ENCODE measurements around the gene AK6.
"Not testable (repeated sequence)": the region's sequence is repeated elsewhere in the genome, so short reads cannot be mapped to it uniquely, and the experiment has no call there.

The AK6 gene

GRCh38 chr5:69364414-69364813 is 4.9 kb downstream of the AK6 start:
- H3K9me3 Mint-ChIP-seq: no peaks in the 10 kb centered on the region
- H3K4me3 Mint-ChIP-seq: no peak overlapping the region
- no peak overlapping the region for H3K27ac Mint-ChIP-seq
- peaks cover 96% of the 10 kb centered on the region for H3K36me3 Mint-ChIP-seq
- ATAC-seq (no peak), DNase-seq (ENCODE audit: low spot score in 2 of 2) (no peak)
- peaks cover 37% of the 10 kb centered on the region for H3K4me1 Mint-ChIP-seq

- ATAC-seq (no peak), DNase-seq (ENCODE audit: low spot score in 2 of 2) (no peak)
- no peaks in the 10 kb centered on the region for H3K9me3 Mint-ChIP-seq
- no peak overlapping the region for H3K4me3 Mint-ChIP-seq
- peaks cover 94% of the 10 kb centered on the region for H3K36me3 Mint-ChIP-seq
- peak overlapping the region; percentile 48 for H3K27ac Mint-ChIP-seq
- peaks cover 32% of the 10 kb centered on the region for H3K4me1 Mint-ChIP-seq
These were observed 8.9 kb downstream of the AK6 start for GRCh38 chr5:69360442-69360841.

- Mint-ChIP-seq H3K27ac (peak overlapping the region; percentile 48), H3K36me3 (peaks cover 94% of the 10 kb centered on the region), H3K4me3 (no peak overlapping the region), H3K4me1 (peaks cover 25% of the 10 kb centered on the region), H3K9me3 (no peaks in the 10 kb centered on the region)
- DNase-seq (ENCODE audit: low spot score in 2 of 2) (no peak), ATAC-seq (no peak)
These were observed 9.6 kb downstream of the AK6 start for GRCh38 chr5:69359699-69360098.

GRCh38 chr5:69350664-69351063 is 18.7 kb downstream of the AK6 start:
- Mint-ChIP-seq H3K27ac (no peak overlapping the region), H3K4me1 (peaks cover 11% of the 10 kb centered on the region), H3K9me3 (no peaks in the 10 kb centered on the region), H3K36me3 (peaks cover 55% of the 10 kb centered on the region), H3K4me3 (no peak overlapping the region)
- no peak for DNase-seq (ENCODE audit: low spot score in 2 of 2)
- ATAC-seq: no peak

- H3K4me3 Mint-ChIP-seq: no peak overlapping the region
- no peaks in the 10 kb centered on the region for H3K36me3 Mint-ChIP-seq
- no peak overlapping the region for H3K27ac Mint-ChIP-seq
- DNase-seq (ENCODE audit: low spot score in 2 of 2): no peak
- ATAC-seq: no peak
- H3K9me3 Mint-ChIP-seq: no peaks in the 10 kb centered on the region
- no peaks in the 10 kb centered on the region for H3K4me1 Mint-ChIP-seq
These were observed 26.2 kb downstream of the AK6 start for GRCh38 chr5:69343083-69343482.

GRCh38 chr5:69341520-69342161 is 27.7 kb downstream of the AK6 start:
- ATAC-seq (peak; percentile 50), DNase-seq (ENCODE audit: low spot score in 2 of 2) (no peak)
- Mint-ChIP-seq H3K4me1 (no peaks in the 10 kb centered on the region), H3K27ac (no peak overlapping the region), H3K36me3 (no peaks in the 10 kb centered on the region), H3K4me3 (no peak overlapping the region), H3K9me3 (no peaks in the 10 kb centered on the region)

GRCh38 chr5:69335341-69335935 is 33.9 kb downstream of the AK6 start:
- Mint-ChIP-seq H3K9me3 (no peaks in the 10 kb centered on the region), H3K4me1 (peaks cover 16% of the 10 kb centered on the region), H3K36me3 (peaks cover 6% of the 10 kb centered on the region), H3K27ac (no peak overlapping the region), H3K4me3 (no peak overlapping the region)
- ATAC-seq (no peak), DNase-seq (ENCODE audit: low spot score in 2 of 2) (no peak)

GRCh38 chr5:69334793-69335268 is 34.5 kb downstream of the AK6 start:
- Mint-ChIP-seq H3K4me1 (peaks cover 16% of the 10 kb centered on the region), H3K4me3 (no peak overlapping the region), H3K36me3 (peaks cover 6% of the 10 kb centered on the region), H3K9me3 (no peaks in the 10 kb centered on the region), H3K27ac (no peak overlapping the region)
- peak; percentile 63 to 81 for DNase-seq (ENCODE audit: low spot score in 2 of 2)
- peak; percentile 84 for ATAC-seq

- H3K27ac Mint-ChIP-seq; H3K9me3 Mint-ChIP-seq; H3K36me3 Mint-ChIP-seq; ATAC-seq; H3K4me3 Mint-ChIP-seq; DNase-seq (ENCODE audit: low spot score in 2 of 2): not testable (repeated sequence)
- H3K4me1 Mint-ChIP-seq: peaks cover 16% of the 10 kb centered on the region
These were observed 35.5 kb downstream of the AK6 start for GRCh38 chr5:69333668-69334315.

- H3K4me3 Mint-ChIP-seq: peak overlapping the region; percentile 79
- no peaks in the 10 kb centered on the region for H3K9me3 Mint-ChIP-seq
- H3K4me1 Mint-ChIP-seq: peaks cover 16% of the 10 kb centered on the region
- DNase-seq (ENCODE audit: low spot score in 2 of 2) (no peak), ATAC-seq (no peak)
- H3K36me3 Mint-ChIP-seq: peaks cover 6% of the 10 kb centered on the region
- peak overlapping the region; percentile 93 for H3K27ac Mint-ChIP-seq
These were observed 37.5 kb downstream of the AK6 start for GRCh38 chr5:69331528-69332445.

GRCh38 chr5:69329905-69330489 is 39.3 kb downstream of the AK6 start:
- Mint-ChIP-seq H3K4me1 (peaks cover 15% of the 10 kb centered on the region), H3K27ac (no peak overlapping the region), H3K36me3 (peaks cover 6% of the 10 kb centered on the region), H3K9me3 (no peaks in the 10 kb centered on the region), H3K4me3 (no peak overlapping the region)
- no peak for ATAC-seq
- no peak for DNase-seq (ENCODE audit: low spot score in 2 of 2)

- no peak overlapping the region for H3K4me3 Mint-ChIP-seq
- H3K4me1 Mint-ChIP-seq: no peaks in the 10 kb centered on the region
- no peaks in the 10 kb centered on the region for H3K36me3 Mint-ChIP-seq
- DNase-seq (ENCODE audit: low spot score in 2 of 2): no peak
- H3K9me3 Mint-ChIP-seq: no peaks in the 10 kb centered on the region
- no peak overlapping the region for H3K27ac Mint-ChIP-seq
- no peak for ATAC-seq
These were observed 43.0 kb downstream of the AK6 start for GRCh38 chr5:69326365-69326764.

- Mint-ChIP-seq H3K4me3 (no peak overlapping the region), H3K9me3 (no peaks in the 10 kb centered on the region), H3K27ac (no peak overlapping the region), H3K4me1 (no peaks in the 10 kb centered on the region), H3K36me3 (peaks cover 36% of the 10 kb centered on the region)
- DNase-seq (ENCODE audit: low spot score in 2 of 2) (no peak), ATAC-seq (no peak)
These were observed 51.9 kb downstream of the AK6 start for GRCh38 chr5:69317391-69317790.

- H3K4me3 Mint-ChIP-seq: no peak overlapping the region
- H3K9me3 Mint-ChIP-seq: no peaks in the 10 kb centered on the region
- no peaks in the 10 kb centered on the region for H3K4me1 Mint-ChIP-seq
- peaks cover 36% of the 10 kb centered on the region for H3K36me3 Mint-ChIP-seq
- ATAC-seq: no peak
- H3K27ac Mint-ChIP-seq: no peak overlapping the region
- DNase-seq (ENCODE audit: low spot score in 2 of 2): no peak
These were observed 53.3 kb downstream of the AK6 start for GRCh38 chr5:69315972-69316371.

- Mint-ChIP-seq H3K4me3 (no peak overlapping the region), H3K4me1 (peaks cover 3% of the 10 kb centered on the region), H3K9me3 (peaks cover 4% of the 10 kb centered on the region), H3K36me3 (peaks cover 17% of the 10 kb centered on the region), H3K27ac (peak overlapping the region; percentile 3)
- DNase-seq (ENCODE audit: low spot score in 2 of 2): no peak
- no peak for ATAC-seq
These were observed 55.9 kb downstream of the AK6 start for GRCh38 chr5:69313428-69313827.

Measured in stimulated activated effector memory CD8-positive, alpha-beta T cell treated with anti-CD3 and anti-CD28 coated beads, Interleukin-12 subunit alpha, Interleukin-12 subunit beta, amount 100 ng/mL, for 72 hours (primary cell).